Thyroid gland (tissue), 4 donors: ENCODE data around the gene SRRM5.

Experiments used
- POLR2A ChIP-seq, 2 donors: fragments of 450-650 bp; IDR thresholded peaks; one replicate each; pipeline ENCODE4 v1.6.1; 2017; ENCODE audit warnings: antibody characterized with exemption in 2 of 2, mild to moderate bottlenecking in 2 of 2, moderate library complexity in 1 of 2
- TF ChIP-seq, protein P1 (sequence below), 6 experiments: fragments of 200-600 bp in 3 of 6; fragments of 450-650 bp in 3 of 6; sonication (generic) in 3 of 6; IDR thresholded peaks; one replicate each; pipeline ENCODE4 v1.5.1; 2016 to 2019; ENCODE audit warnings: antibody characterized with exemption in 6 of 6, mild to moderate bottlenecking in 2 of 6, inconsistent platforms in 1 of 6, moderate library complexity in 1 of 6

DNA sequence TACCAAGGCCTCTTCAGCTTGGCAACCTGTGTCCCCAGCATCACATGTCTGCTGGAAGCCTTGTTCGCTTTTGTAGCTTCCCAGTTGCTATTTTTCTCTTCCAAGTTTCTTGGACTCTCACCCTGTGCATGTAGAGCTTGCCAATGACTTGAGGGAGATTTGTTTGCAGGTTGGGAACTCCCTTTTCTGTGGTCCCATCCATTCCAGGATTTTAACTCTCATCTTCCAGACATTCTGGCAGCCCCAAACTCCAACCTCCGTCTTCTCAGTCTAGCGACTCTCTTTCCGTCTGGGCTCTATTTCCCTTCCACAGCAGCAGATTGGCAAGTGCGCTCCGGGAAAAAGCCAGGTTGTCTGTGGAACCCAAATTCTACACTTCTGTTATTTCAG is 49.1 kb downstream of the SRRM5 start:
- TF ChIP-seq, protein P1, sequence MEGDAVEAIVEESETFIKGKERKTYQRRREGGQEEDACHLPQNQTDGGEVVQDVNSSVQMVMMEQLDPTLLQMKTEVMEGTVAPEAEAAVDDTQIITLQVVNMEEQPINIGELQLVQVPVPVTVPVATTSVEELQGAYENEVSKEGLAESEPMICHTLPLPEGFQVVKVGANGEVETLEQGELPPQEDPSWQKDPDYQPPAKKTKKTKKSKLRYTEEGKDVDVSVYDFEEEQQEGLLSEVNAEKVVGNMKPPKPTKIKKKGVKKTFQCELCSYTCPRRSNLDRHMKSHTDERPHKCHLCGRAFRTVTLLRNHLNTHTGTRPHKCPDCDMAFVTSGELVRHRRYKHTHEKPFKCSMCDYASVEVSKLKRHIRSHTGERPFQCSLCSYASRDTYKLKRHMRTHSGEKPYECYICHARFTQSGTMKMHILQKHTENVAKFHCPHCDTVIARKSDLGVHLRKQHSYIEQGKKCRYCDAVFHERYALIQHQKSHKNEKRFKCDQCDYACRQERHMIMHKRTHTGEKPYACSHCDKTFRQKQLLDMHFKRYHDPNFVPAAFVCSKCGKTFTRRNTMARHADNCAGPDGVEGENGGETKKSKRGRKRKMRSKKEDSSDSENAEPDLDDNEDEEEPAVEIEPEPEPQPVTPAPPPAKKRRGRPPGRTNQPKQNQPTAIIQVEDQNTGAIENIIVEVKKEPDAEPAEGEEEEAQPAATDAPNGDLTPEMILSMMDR (IDR thresholded peaks at IDR 0.05): no peak
- TF ChIP-seq POLR2A (IDR thresholded peaks at IDR 0.05): no peak
